CD4-positive, alpha-beta T cell treated with Interleukin-6 for 4 hours (primary cell): ENCODE measurements around the gene MAMDC2.
"Not testable (repeated sequence)": the region's sequence is repeated elsewhere in the genome, so short reads cannot be mapped to it uniquely, and the experiment has no call there.

Experiments used
- DNase-seq: peaks from one replicate; pipeline ENCODE4 v3.0.0-alpha.2; 2020; ENCODE audit warnings: mixed read lengths

Gene MAMDC2

DNA sequence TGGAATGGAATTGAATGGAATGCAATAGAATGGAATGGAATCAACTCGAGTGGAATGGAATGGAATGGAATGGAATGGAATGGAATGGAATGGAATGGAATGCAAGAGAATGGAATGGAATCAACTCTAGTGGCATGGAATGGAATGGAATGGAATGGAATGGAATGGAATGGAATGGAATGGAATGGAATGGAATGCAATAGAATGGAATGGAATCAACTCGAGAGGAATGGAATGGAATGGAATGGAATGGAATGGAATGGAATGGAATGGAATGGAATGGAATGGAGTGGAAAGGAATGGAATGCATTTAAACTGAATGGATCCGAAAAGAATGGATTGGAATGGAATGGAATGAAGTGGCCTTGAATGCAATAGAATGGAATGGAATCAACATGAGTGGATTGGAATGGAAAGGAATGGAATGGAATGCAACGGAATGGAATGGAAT, 5.5 kb upstream of the MAMDC2 start:
- DNase-seq, result not testable (repeated sequence)

DNA sequence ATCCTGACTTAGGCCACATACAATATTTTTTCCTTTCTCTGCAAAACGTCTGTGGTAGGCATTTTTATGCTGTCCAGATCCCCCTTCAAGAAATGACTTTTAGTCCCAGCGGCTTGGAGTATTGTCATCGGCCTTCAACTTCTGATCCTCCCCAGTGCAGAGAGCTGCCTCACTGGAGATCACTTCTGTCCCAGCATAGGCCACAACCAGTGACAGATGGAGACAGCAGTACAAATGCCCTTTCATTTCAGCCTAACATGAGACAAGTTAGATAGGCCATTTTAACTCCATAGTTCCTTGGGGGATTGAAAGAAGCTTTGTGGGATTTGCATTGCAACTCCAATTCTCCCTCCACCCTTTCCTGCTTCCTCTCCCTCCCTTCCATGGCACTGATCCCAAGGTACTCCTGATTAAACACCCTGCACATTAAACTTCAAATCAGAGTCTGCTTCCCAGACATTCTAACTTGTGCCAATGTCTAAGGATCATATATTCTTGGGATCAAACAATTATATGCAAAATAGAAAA, 3.2 kb upstream of the MAMDC2 start:
- no peak for DNase-seq

DNA sequence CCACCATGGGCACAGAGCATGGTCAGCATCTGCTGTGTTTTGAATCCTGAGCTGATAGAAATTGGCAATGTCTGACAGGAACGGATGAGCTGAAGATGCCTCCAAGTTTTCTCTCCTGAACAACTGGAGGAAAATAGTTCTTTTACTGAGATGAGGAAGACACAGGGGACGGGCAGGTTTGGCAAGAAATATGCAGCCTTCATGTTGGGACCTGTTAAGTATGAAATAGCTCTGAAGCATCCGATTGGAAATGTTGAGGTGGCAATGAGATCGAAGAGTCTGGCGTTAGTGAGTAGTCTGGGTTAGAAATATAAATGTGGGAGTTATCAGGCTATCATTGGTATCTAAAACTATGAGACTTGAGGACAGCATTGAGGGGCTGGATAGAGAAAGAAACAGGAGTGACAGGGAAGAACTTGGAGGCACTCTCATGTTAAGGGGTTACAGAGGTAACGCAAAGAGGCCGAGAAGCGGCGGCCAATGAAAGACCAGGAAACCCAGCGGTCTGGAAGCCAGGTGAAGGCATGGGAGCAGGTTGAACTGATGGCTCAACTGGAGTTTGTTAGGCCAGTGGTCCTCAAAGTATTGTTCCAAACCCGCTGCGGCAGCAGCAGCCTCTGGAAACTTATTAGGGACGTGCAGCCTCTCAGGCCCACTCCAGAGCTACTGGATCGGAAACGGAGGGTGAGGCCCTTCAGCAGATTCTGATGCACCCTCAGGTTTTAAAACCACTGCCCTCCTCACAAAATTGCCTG, 1.0 kb upstream of the MAMDC2 start:
- DNase-seq, result no peak

DNA sequence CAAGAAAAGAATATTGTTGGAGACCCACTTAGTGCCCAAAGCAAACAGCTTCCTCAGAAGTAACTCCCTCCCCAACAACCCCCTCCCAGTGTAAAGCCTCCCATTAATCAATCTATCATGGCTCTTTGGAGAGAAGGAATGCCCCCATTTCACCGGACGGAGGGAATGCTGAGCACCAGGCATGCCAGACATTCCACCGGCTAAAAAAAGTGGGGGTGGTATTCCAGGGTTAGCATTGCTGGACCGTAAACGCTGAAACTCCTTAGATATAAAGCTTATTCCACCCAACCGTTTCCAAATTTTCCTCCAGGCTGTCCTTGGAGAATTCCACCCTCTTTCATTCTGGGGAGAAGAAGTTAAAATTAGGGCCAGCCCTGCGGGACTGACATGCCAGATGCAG, 363 bp upstream of the MAMDC2 start:
- DNase-seq, result no peak

DNA sequence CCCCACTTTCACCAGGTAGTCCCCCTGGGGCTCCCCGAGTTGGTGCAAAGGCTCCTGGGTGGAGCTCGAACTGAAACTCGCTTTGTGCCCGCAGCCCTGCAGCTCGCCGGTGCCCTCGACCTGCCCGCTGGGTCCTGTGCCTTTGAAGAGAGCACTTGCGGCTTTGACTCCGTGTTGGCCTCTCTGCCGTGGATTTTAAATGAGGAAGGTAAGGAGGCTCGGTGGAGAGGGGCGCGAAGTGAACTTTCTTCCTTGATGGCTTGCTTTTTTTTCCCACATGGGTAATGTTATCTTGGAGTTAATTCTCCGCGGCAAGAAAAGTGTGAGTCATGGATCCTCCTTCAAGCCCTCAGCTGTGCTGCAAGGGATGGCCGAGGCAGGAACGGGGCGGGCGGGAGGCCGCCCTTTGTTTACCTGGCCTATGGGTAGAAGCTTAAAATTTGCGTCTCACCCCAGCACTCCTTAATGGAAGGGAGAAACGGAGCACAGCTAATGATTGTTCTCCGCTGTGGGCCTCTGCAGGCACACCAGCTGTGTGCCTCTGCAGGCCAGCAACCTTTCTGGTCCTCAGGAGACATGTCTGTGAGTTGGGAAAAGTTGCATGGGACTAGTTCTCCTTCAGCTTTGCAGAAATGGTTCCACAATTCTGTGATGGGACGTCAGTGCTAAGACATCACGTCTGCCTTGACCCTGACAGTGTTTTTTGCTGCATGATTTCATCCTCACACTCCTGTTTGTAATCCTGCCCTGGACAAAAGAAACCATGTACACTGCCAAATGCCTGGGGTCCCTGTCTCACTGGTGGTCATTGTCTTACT, 1.1 kb downstream of the MAMDC2 start:
- no peak for DNase-seq

DNA sequence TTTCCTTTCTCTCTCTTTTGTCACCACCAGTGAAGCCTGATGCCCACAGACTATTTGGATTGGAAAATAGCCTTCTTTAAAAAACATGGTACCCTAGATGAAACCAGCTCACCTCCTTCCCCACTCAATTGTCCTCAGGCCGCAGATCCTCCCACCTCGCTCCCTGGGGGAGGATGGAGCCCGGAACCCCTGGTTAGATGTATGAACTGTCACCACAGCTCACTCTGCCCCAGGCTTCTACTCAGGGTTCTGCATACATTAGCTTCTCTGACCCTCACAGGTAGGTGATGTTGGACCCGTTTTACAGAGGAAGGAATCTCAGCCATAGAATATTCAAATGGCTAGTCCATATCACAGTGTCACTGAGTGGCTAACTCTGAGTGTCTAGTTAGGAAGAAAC, 1.8 kb downstream of the MAMDC2 start:
- DNase-seq, result no peak

DNA sequence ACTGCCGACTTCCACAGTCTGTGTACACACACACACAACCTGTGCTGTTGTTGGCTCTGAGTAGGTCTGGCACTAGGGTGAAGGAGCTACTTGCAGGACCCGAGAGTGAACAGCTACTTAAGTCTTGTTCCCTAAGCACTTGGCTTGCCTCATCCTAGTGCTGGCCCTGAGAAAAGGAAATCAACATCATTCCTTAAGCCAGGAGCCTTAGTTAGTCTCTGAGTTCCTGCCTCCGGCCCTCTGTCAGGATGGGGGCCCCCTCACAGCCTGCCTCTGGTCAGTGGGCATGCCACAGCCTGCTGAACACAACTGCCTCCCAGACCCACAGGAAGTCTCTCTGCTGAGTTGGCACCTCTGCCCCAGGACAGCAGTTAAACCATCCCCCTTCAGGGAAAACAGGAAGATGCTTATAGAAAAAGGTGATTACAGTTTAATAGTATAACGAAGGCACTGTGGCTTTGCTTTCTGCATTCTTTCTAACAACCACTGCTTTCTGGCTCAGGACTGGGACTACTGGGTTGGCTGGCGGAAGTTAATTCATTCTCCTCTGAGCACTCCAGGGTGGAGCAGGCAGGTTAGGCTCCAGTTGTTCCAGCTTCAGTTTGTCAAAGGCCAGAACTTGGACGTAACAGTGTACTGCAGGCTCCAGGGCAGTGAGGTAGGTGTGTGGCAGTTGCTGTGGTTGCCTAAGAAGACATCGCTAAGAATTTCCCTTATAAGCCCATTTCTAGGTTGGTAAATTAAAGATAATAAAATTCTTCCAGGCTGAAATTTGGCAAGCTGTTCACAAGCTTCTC, 2.8 kb downstream of the MAMDC2 start:
- no peak for DNase-seq

DNA sequence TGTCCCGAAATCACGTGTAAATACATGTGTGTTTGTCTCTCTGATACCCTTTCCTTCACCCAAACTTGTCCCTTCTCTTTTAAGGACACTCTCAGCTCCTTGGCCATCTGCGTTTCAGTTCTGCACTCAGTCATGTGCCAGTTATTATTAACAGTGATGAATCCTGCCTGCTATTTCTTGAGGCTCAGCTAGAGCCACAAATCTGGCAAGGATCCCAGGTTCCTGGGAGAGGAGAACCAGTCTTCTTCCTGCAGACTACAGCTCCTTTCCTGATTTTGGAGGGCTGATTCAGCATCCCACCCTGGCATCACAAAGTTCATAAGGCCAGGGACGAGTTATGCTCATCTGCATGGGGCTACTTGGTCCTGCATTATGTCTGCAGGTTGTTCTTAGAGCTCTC, 5.6 kb downstream of the MAMDC2 start:
- DNase-seq, result no peak

DNA sequence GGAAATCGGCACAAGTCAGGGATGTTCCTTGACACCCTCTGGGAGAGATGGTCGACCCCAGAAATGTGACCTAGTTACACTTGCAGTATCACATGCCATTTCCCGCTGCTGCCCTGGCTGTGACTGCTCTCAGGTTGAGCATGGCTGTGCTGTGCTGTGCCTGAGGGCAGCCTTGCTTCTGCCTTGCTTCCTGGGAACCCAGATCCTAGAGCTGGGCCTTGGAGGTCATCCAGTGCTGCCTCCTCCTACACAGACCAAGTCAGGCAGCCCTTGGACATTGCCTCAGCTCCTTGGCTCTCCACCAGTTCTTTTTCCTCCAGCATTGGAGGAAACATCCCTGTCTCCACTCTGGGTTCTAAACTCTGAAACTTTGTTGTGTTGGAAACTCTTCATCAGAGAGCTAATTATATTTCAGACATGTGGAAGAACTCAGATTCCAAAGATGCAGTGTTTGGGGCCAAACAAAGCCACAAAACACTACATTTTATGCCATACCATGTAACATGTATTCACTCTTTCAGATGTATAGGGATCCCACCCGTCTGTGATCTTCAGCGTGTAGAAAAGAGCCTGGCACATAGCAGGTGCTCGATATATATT, 6.1 kb downstream of the MAMDC2 start:
- DNase-seq, result no peak

DNA sequence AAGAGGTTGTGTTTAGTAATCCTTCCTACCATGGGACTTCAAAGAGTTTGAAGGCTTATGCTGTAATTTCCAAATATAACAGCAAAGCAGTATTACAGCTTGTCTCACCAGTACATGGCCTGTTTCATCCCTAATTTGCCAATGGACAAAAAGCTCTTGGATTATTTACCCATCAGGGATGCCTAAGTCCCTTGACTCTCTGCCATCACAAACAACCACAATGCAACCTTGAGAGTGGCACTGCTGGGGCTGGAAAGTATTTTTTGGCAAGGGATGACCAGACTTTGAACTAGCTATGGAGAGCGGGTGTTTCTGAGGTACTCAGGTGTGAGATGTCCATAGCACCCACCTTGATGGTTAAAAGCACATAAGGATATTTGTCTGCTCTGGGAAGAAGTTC, 9.1 kb downstream of the MAMDC2 start:
- DNase-seq, result no peak

DNA sequence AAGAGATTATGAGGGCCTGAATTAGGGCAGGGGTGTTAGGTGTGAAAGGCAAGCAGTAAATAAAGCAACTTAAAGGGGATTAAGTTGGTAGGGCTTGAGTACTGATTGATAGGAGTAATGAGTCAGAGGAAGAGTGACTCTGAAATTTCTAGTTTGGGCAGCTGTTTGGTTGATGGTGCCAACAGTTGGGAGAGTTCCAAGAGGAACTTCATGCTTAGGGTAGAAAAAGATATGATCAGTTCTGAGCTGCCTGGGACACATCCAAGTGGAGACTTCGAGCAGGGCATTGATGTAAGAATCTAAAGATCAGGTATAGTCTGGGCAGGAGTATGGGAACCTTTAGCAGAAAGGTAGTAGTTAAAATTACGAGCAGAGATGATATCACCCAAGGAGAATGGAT, 10.2 kb downstream of the MAMDC2 start:
- DNase-seq, result no peak

DNA sequence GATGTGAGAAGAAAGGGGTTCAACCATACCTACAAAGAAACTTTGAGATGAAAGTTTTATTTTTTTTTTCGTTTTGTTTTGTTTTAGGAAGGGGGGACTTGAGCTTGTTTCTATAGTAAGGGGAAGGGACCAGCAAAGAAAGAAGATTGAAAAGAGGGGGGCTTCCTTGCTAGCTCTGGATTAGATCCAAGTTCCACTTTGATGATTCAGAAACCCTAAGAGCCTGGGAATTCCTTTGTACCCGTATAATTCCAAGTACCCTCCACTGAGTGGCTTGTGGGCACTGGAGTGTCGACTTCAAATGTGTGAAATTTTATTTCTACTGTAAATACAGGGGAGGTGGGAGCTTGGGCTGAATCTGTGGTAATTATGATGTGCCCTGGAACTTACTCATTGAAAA, 10.9 kb downstream of the MAMDC2 start:
- DNase-seq, result no peak

DNA sequence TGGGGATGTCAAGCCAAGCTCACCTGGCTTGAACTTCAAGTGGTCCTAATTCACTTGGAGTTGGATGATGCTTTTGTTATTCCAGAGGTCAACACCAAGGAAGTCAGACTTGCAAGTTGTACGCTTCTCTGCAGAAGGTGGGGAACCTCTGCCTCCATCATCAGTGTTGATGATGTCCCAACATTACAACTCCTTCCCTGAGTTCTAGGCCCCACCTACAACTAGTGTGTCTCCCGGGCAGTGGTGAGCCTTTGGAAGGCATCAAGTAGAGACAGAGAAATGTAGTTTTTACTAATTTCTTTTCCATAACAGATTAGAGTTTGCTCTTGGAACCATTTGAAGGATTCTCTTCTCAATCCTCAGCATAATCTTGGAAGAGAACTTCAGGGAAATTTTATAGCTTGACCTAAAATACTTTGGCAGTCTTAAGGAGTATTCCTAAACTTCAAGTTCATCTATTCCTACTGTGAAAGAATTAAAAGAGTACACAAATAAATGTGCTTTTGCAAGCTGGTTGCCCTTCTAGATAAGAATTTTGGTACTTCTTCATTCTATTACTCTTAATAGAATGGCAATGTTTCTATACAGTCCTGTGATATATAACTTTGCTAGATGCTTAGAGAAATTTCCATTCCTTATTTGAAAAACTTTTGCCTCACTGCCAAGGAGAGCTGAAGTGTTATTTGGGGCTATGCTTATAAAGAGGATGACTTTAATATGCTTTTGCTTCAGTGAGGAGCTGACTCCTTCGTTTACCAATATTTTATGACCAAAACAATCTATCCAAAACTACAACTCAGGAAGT, 12.0 kb downstream of the MAMDC2 start:
- DNase-seq, result no peak

DNA sequence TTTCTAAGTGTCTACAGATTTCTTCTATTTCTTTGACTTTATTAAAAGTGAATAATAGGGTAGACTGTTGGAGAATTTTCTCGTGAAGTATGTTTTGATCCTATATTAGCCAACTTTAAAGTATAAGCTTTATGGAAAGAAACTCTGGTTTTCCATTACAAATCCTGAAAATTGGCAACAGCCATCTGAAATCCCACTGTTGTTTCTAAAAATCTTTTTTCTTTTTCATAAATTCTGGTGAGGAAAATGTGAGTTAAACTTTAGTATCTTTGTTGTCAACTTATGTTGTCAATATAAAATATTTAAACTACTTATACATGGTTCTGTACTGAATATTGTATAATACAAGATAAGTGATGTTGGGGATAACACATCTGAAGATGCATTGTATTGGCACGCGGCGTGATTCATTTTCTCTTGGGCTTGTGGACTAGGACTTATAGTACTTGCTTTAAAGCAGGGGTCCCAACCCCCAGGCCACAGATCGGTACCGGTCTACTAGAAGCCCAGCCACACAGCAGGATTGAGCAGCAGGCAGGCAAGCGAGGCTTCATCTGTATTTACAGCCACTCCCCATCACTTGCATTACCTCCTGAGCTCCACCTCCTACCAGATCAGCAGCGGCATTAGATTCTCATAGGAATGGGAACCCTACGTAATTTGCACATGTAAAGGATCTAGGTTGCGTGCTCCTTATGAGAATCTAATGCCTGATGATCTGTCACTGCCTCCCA, 12.7 kb downstream of the MAMDC2 start:
- no peak for DNase-seq

DNA sequence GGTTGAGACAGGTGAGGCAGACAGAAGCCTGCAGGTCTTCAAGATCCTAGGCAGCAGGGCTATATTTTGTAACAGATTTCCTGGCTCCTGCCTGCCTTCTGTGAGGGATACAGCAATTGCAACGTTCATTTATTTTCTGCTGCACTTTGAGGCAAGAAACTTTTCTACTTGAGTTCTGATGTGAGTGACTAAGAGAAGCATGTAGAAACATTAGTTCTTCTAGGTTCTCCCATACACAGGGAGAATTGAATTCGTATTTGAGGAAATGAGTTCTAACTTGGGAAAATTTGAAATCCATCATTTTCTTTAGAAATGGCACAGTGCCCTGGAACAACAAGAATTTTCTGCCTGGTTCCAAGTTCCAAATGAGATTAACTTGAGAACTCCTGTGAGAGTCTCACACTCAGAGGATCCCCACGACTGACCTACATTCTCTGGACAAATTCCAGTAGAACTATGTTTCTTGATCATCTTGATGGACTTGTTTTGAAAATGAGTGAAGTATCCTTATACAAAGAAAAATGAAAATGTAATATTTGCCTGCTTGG, 15.0 kb downstream of the MAMDC2 start:
- DNase-seq, result no peak

DNA sequence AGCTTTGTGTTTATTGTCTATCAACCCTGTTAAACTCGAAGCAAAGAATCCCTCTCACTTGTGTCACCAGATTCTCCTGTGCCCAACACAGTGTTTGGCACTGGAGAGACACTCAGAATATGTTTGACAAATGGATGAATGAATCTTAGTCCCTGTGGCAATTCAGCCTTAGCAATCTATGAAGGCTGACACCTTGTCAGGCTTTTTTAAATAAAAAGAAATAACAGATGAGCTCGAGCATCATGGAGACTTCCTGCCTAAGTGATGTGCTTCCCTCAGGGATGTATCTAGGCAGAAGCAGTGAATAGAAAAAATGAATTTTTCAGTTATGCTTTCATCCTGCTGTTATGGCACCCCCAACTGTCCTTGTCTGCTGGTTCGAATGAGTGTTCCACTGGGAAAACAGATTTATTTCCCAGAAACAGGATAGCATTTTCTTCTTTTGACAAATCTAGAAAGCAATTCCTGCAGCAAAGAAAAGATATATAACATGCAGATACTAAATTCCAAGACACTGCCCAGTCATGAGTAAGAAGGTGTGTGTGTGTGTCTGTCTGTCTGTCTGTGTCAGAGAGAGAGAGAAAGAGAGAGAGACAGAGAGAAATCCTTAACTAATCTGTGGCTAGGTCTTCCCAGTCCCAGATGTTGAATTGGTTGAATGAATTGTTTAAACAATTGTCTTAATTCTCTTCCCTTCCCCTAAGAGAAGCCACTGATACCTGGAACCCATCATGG, 16.7 kb downstream of the MAMDC2 start:
- DNase-seq, result no peak

DNA sequence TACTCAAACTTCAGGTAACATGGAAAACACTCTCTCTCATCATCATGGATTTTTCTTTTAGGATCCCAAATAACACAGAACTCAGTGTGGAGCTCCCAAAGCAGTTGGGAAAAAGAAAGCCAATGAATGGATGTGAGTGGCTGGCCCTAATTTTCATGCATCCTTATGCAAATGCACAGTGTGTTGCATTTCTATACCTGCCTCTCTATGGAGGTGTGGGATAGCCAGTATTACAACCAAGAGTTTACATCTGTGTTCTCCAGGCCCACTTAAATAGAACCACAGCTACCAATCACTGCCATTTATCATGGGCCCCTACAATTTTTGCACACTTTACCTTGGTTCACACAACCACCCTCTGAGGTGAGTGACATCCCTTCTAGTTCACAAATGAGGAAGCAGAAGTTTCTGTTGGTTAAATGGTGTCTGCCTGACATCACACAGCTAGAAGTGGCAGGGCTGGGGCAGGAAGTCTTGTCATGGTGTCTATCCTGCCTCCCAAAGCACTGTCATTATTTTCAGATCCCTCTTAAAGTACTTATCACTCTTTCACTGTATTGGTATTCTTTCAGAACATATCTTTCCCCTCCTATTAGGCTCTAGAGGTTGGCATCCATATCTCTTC, 17.3 kb downstream of the MAMDC2 start:
- DNase-seq, result no peak

DNA sequence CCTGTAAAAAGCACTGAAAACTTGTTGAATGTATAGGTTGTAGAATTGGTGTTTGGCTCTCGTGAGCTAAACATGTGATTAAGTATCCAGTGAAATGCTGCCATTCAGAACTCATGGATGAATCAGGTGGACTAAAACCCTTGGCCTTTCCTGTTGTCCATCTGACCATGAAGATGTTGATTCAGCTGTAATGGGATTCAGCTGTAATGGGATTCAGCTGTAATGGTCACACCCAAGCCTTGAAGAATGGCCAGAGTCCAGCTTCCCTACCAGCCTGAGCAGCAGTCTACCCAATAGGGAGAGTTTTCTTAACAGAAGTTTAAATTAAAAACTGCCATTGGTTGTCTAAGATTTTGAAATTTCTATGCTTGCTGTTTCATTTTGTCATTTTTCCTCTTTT, 18.1 kb downstream of the MAMDC2 start:
- no peak for DNase-seq

DNA sequence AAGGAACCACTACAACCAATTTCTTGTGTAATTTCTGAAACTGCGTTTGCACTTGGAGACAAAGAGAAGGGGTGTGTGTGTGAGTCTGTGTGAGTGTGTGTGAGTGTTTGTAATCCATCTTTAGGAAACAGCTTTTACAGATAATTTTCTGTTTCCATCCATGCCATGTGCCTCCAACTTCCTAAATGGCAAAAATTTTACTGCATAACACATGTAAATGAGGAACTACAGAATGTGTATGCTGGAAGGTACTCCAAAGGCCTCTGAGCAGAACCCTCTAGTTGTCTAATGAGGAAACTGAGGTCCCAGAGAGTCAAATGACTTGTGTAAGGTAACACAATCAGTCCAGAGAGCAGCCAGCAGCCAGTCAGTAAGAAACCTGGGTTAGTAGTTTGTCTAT, 20.8 kb downstream of the MAMDC2 start:
- no peak for DNase-seq

DNA sequence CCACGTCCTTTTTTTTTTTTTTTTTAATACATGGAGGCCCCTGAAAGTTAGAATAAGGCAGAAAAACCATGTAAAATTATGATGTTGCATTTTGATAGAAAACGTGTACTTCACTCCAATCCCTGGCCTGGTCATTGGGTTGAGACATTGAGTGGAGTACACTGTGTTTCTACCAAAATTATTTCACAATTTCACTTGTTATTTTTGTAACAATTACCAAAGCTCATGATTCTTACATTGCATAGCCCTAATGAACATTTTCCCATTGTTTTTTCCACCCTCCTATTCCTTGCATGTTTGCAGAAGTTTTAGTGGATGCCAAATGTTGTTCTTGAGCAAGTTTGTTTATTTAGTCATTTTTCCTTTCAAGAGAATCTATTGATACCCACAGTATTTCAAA, 21.9 kb downstream of the MAMDC2 start:
- no peak for DNase-seq
